Parathyroid adenoma (tissue), 2 donors: ENCODE measurements around the gene L3MBTL4.

ENCODE experiments used
- H2AFZ ChIP-seq: fragments of 300-600 bp; sonication (generic); one replicate; pipeline ENCODE4 v1.7.0; 2017; ENCODE audit warnings: antibody characterized with exemption, mild to moderate bottlenecking
- H3K27ac ChIP-seq: fragments of 300-600 bp; sonication (generic); one replicate; pipeline ENCODE4 v1.7.0; 2017
- H3K27me3 ChIP-seq: fragments of 300-600 bp; sonication (generic); one replicate; pipeline ENCODE4 v1.7.0; 2017; ENCODE audit warnings: low read length; ENCODE audit not compliant: control insufficient read depth, insufficient read depth
- H3K36me3 ChIP-seq: fragments of 300-600 bp; sonication (generic); one replicate; pipeline ENCODE4 v1.7.0; 2017; ENCODE audit warnings: low read length; ENCODE audit not compliant: control insufficient read depth, insufficient read depth
- H3K4me1 ChIP-seq: fragments of 300-600 bp; sonication (generic); one replicate; pipeline ENCODE4 v1.7.0; 2017; ENCODE audit warnings: control low read depth
- H3K4me2 ChIP-seq: fragments of 300-600 bp; sonication (generic); one replicate; pipeline ENCODE4 v1.7.0; 2017; ENCODE audit warnings: low read length
- H3K4me3 ChIP-seq: fragments of 300-600 bp; sonication (generic); one replicate; pipeline ENCODE4 v1.7.0; 2017; ENCODE audit warnings: low read depth, low read length
- H3K79me2 ChIP-seq: fragments of 300-600 bp; sonication (generic); one replicate; pipeline ENCODE4 v1.7.0; 2017; ENCODE audit warnings: control low read depth
- H3K9ac ChIP-seq: fragments of 300-600 bp; sonication (generic); one replicate; pipeline ENCODE4 v1.7.0; 2017; ENCODE audit warnings: mild to moderate bottlenecking
- H3K9me3 ChIP-seq: fragments of 300-600 bp; sonication (generic); one replicate; pipeline ENCODE4 v1.7.0; 2017; ENCODE audit warnings: low read length; ENCODE audit not compliant: control insufficient read depth
- CTCF ChIP-seq: fragments of 300-600 bp; sonication (generic); IDR thresholded peaks from one replicate; pipeline ENCODE4 v1.7.0; 2017; ENCODE audit warnings: antibody characterized with exemption, mild to moderate bottlenecking
- donor health status: primary hyperparathyroidism.

Gene L3MBTL4

GRCh38 chr18:6059551-6059950 is 355.2 kb downstream of the L3MBTL4 start:
- Histone ChIP-seq H3K79me2 (no peaks in the 10 kb centered on the region), H3K4me1 (no peaks in the 10 kb centered on the region), H3K36me3 (no peaks in the 10 kb centered on the region), H2AFZ (no peak overlapping the region), H3K27me3 (no peaks in the 10 kb centered on the region), H3K9ac (no peak overlapping the region), H3K9me3 (no peaks in the 10 kb centered on the region), H3K27ac (no peak overlapping the region), H3K4me2 (no peak overlapping the region), H3K4me3 (no peak overlapping the region)
- TF ChIP-seq CTCF, result no peak

- no peak overlapping the region for H3K9ac ChIP-seq
- H3K36me3 ChIP-seq, result no peaks in the 10 kb centered on the region
- no peaks in the 10 kb centered on the region for H3K79me2 ChIP-seq
- H2AFZ ChIP-seq, result no peak overlapping the region
- no peaks in the 10 kb centered on the region for H3K4me1 ChIP-seq
- H3K4me3 ChIP-seq, result no peak overlapping the region
- no peak overlapping the region for H3K4me2 ChIP-seq
- TF ChIP-seq CTCF, result no peak
- H3K27ac ChIP-seq, result no peak overlapping the region
- H3K27me3 ChIP-seq, result no peaks in the 10 kb centered on the region
- no peaks in the 10 kb centered on the region for H3K9me3 ChIP-seq
Measured at GRCh38 chr18:6058941-6059340, 355.8 kb downstream of the L3MBTL4 start.

GRCh38 chr18:6057604-6058003 is 357.1 kb downstream of the L3MBTL4 start:
- Histone ChIP-seq H3K9me3 (no peaks in the 10 kb centered on the region), H2AFZ (no peak overlapping the region), H3K9ac (no peak overlapping the region), H3K4me1 (no peaks in the 10 kb centered on the region), H3K79me2 (no peaks in the 10 kb centered on the region), H3K27me3 (no peaks in the 10 kb centered on the region), H3K4me2 (no peak overlapping the region), H3K36me3 (no peaks in the 10 kb centered on the region), H3K4me3 (no peak overlapping the region), H3K27ac (no peak overlapping the region)
- no peak for TF ChIP-seq CTCF

GRCh38 chr18:6056171-6056910 is 358.4 kb downstream of the L3MBTL4 start:
- Histone ChIP-seq H3K27ac (no peak overlapping the region), H3K4me3 (no peak overlapping the region), H2AFZ (no peak overlapping the region), H3K9ac (no peak overlapping the region), H3K4me1 (no peaks in the 10 kb centered on the region), H3K9me3 (no peaks in the 10 kb centered on the region), H3K27me3 (no peaks in the 10 kb centered on the region), H3K79me2 (no peaks in the 10 kb centered on the region), H3K36me3 (no peaks in the 10 kb centered on the region), H3K4me2 (no peak overlapping the region)
- no peak for TF ChIP-seq CTCF

GRCh38 chr18:6055711-6056110 is 359.0 kb downstream of the L3MBTL4 start:
- Histone ChIP-seq H3K27me3 (no peaks in the 10 kb centered on the region), H3K36me3 (no peaks in the 10 kb centered on the region), H3K27ac (no peak overlapping the region), H3K4me1 (no peaks in the 10 kb centered on the region), H3K4me2 (no peak overlapping the region), H3K4me3 (no peak overlapping the region), H3K79me2 (no peaks in the 10 kb centered on the region), H3K9me3 (no peaks in the 10 kb centered on the region), H2AFZ (no peak overlapping the region), H3K9ac (no peak overlapping the region)
- no peak for TF ChIP-seq CTCF
